SK-N-SH treated with all-trans-retinoic acid at 6 μM for 48 hours (cell line): ENCODE data around the gene PGGHG.

ENCODE experiments used
- ARNTL ChIP-seq: fragments of 450-650 bp; formaldehyde crosslinking; IDR thresholded peaks from 2 replicates; pipeline ENCODE4 v1.5.0; 2020; ENCODE audit warnings: low read depth, mild to moderate bottlenecking, moderate library complexity, borderline replicate concordance
- OSR1 ChIP-seq: fragments of 250-450 bp; sonication (Bioruptor Pico); IDR thresholded peaks from 2 replicates; pipeline ENCODE4 v1.8.0; 2022; ENCODE audit warnings: moderate library complexity, mild to moderate bottlenecking, inconsistent platforms
- PATZ1 ChIP-seq: fragments of 250-450 bp; sonication (Bioruptor Pico); IDR thresholded peaks from 2 replicates; pipeline ENCODE4 v1.8.0; 2020; ENCODE audit warnings: mild to moderate bottlenecking, moderate library complexity, borderline replicate concordance

- TF ChIP-seq PATZ1 (CRISPR knock-in tag) (no peak), OSR1 (no peak), ARNTL (no peak)
Observed at GRCh38 chr11:295351-296170, 6.6 kb downstream of the PGGHG start.
